ENCODE measurements around the gene DPY19L1.
"Not testable (repeated sequence)": the region's sequence is repeated elsewhere in the genome, so short reads cannot be mapped to it uniquely, and the experiment has no call there.

DPY19L1 gene

DNA sequence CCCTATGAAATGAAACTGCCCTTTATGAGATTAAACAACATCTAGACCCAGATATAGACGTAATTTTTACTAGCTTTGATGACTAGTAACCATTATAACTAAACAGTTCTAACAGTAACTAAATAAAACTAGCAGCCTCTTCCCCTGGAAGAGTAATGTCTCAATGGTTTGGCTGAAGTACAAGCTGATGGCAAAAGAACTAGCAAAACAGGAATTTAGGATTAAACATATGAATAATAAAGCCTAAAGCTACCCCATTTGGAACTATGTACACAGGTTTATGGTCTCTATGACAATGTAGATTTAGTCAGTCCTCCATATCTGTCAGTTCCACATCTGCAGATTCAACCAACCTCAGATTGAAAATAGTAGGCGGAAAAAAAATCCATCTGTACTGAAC, 6.4 kb downstream of the DPY19L1 start:
- no peak for FAIRE-seq

DNA sequence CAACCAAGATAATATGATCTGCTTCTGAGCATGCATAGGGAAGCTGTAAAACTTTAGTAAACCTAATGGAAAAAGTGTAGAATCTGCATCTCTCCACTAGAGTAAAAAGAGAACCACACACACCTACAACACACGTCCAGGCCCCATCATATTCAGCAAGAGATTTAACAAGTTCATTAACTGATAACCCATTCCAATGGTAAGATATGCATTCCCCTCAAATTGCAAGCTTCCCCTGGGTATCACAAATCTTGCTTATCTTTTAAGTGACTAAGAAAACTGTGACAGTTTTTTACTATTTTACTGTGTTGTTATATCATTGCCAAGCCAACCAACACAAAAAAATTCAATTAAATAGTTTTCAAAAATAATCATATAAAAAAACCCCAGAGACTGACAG, 8.0 kb downstream of the DPY19L1 start:
- FAIRE-seq = no peak

DNA sequence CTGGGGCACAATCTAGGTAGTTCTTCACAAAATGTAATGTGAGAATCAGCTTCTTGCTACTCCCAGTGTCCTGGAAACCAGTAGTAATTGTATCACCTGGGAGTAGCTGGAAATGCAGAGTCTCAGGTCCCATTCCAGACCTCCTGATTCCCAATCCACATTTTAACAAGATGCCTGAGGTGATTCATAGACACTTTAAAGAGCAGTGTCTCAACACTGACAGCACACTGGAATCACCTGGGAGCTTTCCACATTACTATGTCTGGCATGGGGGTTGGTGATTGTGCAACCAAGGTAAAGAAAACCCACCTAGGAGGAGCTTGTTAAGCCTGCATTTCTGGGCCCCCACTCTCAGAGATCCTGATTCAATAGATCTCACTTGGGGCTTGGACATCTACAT, 11.1 kb downstream of the DPY19L1 start:
- no peak for FAIRE-seq

DNA sequence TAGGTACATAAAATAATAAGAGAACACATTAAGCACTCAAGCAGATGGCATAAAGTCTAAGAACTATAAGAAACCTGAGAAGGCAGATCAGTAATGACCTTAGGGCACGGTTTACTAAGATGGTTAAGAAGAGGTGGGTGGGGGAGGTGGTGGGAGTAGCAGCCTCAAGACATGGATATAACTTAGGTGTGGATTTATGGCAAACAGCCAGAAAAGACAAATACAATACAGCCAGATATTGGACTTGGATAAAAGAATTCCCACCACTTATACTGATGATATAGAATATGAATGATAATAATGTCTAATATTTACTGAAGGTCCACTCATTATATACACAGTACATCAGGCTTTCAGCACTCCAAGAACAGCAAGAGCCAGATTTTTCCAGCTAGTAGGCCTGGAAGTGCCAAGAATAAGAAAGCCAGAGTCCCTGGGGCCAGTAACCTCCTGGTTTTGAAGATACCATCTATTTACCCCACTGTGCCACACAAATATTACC, 11.9 kb downstream of the DPY19L1 start:
- FAIRE-seq = no peak

DNA sequence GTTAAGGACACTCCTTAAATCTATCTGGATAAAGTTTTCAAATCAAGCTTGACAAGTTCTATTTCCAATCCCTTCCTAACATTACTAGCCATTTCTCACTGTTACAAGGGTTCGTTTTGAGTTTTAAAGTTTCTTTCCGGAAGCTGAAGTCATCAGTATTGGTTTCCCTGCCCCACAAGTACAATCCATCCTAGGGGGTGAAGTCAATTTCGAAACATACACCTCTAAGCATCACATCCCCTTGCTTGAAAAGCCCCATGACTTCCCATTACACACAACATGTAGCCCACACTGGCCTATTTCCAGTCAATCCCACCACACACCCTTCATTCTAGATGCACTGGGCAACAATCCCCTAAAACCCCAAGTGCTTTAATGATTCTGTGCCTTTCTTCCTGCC, 13.0 kb downstream of the DPY19L1 start:
- FAIRE-seq = no peak

DNA sequence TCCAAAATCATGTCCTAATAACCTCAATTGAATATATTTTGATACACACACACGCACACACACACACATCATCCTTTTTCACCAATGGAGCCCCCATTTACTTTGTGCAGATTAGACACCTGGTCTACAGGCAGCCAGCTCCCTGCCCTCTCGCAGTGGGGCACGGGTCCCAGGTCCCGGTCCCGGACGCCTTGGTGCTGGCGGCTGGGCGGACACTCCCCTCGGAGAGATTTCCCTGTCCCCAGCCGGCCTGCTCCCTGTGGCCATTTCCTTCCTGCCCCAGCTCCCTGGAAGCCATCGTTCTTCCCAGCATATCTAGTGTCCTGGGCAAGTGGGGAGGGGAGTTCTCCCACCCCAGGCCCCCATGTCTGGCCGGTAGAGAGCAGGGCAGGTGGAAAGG, 14.6 kb downstream of the DPY19L1 start:
- no peak for FAIRE-seq

DNA sequence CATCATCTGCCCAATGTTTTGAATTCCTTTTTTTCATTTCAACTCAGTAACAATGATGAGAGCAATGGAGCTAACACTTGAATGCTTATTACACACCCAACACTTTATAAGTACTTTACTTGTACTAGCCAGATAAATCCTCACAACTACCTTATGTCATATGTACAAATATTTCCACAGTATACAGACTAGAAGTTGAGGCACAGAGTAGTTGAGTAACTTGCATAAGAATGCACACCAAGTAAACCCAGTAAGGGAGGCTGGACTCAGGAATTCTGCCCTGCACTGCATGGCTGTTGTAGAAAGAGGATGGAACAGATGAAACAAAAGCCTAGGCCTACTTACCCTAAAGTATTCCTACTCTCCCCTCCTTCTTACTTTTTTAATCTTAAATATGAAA, 15.8 kb downstream of the DPY19L1 start:
- FAIRE-seq = no peak

DNA sequence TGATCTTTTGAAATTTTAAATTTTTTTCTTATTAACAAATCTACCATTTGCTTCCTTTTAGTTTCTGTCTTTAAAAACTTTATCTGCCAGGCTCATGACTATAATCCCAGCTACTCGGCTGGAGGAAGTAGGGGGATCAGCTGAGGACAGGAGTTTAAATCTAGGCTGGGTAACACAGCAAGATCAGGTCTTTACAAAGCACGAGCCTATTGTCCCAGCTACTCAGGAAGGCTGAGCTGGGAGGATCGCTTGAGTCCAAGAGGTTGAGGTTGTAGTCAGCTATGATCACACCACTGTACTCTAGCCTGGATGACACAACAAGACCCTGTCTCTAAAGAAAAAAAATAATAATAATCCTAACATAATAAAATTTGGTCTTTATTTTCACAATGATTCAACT, 17.5 kb downstream of the DPY19L1 start:
- FAIRE-seq = no peak

DNA sequence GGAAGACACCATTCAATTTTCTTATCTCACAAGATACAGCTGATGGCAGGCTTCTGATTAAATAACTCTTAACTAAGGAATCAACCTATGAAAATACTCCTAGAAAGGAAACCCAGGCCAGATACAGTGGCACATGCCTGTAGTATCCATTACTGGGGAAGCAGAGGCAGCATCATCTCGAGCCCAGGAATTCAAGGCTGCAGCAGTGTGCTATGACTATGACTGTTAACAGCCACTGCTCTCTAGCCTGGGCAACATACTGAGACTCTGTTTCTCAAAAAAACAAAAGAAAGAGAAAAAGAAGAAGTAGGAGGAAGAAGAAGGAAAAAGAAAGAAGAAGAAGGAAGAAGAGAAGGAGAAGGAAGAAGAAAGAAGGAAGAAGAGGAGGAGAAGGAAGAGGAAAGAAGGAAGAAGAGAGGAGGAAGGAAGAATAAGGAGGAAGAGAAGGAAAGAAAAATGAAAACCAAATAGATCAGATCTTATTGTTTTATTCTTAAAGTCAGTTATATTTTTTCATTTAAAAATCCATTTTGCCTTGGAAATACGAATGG, 18.0 kb downstream of the DPY19L1 start:
- no peak for FAIRE-seq

DNA sequence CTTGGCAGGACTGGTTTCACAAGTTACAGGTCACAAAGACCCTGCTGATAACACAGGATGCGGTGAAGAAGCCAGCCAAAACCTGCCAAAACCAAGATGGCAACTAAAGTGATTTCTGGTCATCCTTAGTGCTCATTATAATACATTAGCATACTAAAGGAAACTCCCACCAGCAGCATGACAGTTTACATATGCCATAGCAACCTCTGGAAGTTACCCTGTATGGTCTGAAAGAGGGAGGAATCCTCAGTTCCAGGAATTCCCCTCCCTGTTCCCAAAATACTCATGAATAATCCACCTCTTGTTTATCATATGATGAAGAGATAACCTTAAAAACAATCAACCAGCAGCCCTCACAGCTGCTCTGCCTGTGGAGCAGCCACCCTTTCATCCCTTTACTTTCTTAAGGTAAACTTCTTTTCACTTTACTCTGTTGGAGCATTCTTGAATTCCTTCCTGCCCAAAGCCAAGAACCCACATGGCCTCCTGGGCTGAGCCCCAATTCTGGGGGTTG, 21.9 kb downstream of the DPY19L1 start:
- no peak for FAIRE-seq

DNA sequence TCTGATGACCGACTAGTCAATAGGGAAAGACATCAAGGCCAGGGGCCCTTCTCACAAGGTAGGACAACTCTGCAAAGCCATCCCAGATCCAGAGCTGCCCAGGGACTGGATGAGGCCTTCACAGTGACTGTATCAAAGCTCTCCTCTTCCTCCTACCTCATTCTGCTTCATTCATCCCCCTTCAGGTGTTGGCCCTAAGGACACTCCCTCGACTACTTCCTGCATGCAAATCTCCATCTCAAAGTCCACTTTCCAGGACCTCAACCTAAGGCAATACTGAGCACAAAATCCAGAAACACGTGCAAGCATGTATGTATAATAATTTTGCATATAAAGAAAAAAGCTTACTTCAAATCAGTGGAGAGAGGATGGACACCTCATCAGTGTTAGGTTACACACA, 25.1 kb downstream of the DPY19L1 start:
- no peak for FAIRE-seq

DNA sequence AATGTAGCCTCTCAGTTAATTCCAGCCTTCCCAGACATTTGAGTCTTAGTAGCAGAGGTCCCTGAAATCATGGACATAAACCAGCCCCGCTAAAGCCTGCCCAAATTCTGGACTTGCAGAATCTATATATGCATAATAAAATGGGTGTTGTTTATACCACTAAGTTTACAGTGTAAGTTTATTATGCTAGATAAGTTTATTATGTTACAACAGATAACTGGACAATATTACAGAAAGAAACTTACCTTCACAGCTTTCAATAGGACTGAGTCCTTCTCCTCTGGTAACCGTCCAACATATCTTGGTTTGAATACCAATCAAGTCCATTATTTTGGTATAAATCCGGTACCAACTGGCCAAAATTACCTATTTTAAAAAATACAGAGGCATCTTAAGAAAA, 26.2 kb downstream of the DPY19L1 start:
- FAIRE-seq = no peak

DNA sequence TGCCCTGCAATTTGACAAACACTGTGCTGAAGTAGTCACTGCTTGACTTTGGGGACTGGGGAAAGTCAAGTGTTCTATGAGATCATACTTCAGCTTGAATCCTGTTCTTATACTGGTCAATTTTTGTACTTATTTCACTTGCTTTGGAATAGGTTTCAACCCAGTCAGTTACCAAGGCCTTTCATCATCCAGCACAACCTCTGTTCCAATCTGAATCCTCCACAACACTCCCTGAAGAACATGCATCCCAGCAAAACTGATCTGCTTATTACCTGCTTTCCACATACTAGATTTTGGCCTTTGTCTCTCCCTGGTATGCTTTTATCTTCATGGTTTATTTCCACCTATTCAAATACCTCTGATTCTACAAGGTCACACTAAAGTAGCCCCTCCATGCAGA, 29.5 kb downstream of the DPY19L1 start:
- FAIRE-seq = no peak

DNA sequence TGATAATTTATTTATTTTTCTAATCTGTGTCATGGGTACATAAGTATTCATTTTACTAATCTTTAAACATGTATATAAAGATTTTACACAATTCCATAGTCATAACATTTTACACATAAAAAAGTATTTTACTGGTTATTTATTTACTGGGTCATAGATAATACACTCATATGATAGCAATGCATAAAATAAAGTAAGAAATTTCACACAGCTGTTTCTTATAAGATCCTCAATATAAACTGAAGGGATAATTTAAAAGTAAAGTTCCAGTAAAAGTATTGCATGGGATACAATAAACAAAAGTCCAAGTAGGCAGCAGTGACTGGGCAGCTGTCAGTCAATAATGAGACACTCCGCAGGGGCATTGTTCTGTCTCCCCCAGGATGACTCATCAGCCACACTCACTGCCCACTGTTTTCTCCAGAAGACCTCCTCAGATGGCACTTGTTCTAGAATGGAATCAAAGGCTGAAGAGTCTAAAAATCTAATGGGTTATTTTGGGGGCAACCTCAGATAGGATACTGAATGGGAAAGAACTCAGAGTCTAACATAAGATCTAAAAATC, 32.7 kb downstream of the DPY19L1 start:
- FAIRE-seq = no peak

DNA sequence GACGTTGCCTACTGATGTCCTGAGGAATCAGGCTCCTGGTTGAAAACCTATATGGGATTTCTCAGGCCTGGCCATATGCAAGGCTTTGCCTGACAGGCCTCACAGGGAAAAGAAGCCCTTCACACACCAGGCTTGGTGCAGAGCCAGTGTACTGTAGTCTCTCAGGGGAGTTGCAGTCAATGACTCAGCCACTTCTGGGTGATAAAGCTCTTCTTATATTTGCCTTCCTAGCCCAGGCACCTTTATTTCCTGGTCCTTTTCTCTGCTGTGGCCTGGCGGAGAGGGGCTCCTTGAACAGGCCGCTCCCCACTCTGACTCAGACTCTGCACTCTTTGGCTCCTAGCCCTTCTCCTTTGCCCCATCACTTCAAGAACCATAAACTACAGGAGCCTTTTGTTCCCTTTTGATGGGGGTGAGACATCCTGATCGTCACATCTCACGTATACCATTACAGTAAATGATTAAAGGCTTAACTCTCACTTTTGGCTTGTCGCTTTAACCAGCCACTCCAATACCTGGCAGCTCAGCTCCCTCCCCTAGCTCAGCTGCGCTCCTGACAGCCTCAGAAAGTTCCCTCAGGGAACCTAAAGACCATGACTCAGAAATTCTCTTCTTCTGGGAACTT, 33.5 kb downstream of the DPY19L1 start:
- FAIRE-seq = no peak

DNA sequence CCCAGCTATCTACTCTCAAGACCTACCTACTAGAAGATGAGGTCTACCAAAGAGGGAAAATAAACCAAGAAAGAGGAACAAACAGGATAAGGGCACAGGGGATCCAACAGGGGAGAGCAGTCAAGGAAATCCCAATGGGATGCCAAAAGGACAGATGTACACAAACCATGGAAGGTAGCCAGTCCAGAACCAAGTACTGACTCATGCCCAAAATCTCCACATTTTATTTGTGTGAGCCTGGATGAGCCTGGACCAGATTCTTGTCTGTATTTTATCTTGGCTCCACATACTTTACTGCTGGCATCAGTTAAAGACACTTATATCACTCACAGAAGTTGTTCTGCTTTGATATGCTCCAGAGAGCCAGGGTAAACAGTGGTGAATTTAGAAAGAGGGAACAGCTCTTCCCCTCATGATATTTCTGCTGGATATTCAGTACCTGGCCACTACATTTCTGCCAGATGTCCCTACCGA, 34.1 kb downstream of the DPY19L1 start:
- FAIRE-seq = not testable (repeated sequence)

DNA sequence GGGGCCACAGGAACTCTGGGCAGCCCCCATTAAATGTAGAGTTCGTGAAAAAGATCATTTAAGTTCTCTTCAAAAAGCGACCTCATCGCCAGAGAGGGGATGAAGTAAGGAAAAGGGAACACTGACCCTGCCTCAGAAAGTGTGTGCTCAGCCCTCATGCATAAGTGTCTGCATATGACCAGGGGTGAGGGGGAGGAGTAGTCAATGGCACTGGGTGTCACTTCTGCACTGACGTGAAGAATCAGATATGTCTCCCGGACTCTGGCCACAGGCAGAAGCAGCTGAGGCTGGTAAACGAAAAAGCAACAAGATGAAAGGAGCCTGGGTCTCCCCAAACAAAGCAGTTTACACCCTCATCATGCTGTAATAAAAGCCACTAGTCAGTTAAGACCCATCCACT, 39.0 kb downstream of the DPY19L1 start:
- FAIRE-seq = not testable (repeated sequence)

DNA sequence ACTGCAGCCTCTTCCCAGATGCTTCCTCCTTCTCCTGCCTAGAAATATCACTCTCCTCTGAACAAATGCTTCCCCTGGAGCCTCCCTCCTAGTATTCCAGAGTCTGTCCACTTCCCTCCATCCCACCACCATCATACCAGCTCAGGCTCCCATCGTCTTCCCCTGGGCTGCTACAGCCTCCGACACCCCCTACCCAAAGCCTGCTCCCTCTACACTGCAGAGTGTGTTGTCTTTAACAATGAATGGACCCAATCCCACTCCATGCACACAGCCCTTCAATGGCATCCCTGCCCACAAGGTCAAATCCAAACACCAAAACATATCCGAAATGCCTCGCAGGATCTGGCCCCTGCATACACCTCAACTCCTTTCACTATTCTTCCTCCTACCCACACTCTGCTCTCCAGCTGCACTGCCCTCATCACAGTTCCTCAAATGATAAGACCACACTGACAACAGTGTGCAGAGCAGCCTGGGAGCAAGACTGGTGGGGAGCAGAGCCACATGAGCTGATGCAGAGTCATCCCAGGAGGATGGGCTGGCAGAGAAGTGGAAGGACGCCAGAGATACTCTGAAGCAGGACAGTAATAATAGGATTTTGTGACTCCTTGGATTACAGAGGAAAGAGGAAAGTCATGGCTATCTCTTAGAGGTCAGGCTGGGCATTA, 40.7 kb downstream of the DPY19L1 start:
- not testable (repeated sequence) for FAIRE-seq

DNA sequence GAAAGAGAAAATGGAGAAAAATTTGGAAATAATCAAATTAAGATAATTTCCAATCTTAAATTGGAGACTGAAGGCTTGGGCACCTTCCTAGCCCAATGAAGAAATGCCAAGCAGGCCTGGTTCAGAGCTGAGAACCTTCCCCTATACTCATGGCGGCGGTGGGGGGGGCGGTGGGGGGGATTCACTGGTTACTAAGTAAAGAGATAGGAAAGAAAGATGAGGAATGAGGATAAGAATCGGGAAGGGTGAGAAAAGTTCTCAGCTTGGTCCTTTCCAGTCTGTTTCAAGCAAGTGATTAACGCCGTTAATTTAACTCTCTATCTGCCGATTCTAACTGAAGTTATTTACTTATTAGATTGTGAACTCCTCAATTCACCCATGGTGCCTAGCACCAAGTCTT, 41.5 kb downstream of the DPY19L1 start:
- no peak for FAIRE-seq

DNA sequence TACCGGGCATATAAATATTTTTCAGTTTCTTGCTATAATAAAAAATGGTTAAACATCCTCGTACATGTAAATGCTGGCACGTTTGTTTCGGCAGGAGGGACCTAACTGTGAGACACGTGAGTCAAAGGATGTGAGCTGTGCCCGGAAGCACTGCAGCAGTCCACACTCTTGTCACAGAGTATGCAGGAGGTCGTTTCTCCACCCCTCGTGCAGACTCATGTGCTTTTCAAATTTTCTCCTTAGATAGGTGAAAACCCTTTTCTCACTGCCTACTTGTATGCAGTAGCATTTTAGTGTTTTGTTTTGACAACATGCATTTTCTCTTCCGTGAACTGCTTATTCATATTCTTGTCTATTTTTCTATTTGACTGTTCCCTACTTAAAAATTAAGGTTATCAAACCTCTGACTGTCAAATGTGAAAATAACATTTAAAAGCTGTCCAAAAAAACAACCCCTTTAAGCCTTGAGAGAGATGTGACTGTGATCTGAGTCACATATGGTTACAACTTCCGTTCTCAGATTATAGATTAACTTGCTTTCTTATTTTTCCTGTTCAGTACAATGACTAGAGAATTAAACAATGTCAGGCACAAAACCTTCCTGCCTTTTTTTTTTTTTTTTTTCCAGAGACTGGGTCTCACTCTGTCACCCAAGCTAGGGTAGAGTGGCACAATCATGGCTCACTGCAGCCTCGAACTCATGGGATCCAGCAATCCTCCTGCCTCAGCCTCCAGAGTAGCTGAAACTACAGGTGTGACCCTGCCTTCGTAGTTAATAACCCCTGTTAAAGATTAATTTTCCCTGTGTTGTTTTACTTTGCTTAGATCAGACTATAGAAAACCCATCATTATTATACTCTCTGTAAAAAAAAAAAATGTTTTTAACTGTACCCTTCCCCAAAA, 45.1 kb downstream of the DPY19L1 start:
- FAIRE-seq = no peak

DNA sequence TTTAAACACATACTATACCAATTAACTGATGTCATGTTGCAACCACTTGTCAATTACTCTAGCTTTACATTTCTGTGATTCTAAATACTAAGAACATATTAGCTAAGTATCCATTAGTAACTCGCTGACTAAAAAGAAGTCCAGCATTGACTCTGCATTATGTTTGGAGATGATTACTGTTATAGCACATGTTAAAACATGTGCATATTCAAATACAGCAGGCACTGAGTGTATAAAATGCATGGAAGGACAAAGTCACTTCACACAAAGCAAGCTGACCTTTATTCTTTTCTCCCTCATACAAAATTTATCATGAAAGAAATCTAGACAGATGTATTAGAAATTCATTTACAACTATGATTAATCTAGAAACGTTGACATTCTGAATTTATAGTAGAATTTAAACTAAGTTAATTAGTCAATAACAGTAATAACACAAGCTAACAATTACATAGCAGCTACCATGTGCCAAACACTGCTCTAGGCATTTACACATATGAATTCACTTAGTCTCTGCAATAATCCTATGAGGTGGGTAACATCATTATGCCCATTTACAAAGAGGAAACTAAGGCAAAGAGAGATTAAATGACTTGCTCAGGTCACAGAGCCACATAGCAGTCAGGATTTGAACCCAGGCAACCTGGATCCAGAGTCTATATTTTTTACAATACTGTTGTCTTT, 48.7 kb downstream of the DPY19L1 start:
- not testable (repeated sequence) for FAIRE-seq

DNA sequence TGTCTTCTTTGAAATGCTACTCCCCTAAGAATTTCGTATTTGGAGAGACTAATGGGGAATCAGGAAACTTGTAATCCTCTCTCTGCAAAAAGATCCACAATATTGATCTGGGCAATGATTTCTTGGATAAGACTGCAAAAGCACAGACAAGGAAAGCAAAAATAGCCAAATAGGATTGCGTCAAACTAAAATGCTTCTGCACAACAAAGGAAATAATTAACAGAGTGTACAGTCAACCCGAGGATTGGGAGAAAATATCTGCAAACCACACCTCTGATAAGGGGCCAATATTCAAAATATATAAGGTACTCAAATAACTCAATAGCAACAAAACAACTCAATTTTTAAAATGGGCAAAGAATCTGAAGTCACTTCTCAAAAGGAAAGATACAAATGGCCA, 52.1 kb downstream of the DPY19L1 start:
- FAIRE-seq = not testable (repeated sequence)
